GM21390 (cell line): ENCODE results near the gene HSPA5.
"Not testable (repeated sequence)": the region's sequence is repeated elsewhere in the genome, so short reads cannot be mapped to it uniquely, and the experiment has no call there.

Experiments used
- ATAC-seq: cut with Tn5 transposase; IDR thresholded peaks from one replicate; pipeline ENCODE4 v1.9.1; 2021; ENCODE audit not compliant: unreplicated experiment

HSPA5 gene

DNA sequence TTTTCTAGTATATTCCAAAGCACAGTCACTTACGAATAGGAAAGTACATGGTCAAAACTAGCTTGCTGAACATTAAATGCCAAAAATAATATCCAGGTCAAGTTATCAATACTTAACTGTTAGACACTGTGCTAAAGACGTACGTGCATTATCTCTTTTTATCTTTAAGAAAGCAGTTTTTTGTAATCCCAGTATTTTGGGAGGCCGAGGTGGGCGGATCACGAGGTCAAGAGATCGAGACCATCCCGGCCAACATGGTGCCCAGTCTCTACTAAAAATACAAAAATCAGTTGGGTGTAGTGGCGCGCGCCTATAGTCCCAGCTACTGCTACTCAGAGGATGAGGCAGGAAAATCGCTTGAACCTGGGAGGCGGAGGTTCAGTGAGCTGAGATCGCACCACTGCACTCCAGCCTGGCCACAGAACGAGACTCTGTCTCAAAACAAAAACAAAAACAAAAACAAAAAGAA, 2.7 kb upstream of the HSPA5 start:
- no peak for ATAC-seq

GRCh38 chr9:125241863-125242739, 958 bp upstream of the HSPA5 start:
- peak; percentile 15 for ATAC-seq

- ATAC-seq, result peak; percentile 9
These were observed 519 bp downstream of the HSPA5 start for GRCh38 chr9:125240649-125240999.

DNA sequence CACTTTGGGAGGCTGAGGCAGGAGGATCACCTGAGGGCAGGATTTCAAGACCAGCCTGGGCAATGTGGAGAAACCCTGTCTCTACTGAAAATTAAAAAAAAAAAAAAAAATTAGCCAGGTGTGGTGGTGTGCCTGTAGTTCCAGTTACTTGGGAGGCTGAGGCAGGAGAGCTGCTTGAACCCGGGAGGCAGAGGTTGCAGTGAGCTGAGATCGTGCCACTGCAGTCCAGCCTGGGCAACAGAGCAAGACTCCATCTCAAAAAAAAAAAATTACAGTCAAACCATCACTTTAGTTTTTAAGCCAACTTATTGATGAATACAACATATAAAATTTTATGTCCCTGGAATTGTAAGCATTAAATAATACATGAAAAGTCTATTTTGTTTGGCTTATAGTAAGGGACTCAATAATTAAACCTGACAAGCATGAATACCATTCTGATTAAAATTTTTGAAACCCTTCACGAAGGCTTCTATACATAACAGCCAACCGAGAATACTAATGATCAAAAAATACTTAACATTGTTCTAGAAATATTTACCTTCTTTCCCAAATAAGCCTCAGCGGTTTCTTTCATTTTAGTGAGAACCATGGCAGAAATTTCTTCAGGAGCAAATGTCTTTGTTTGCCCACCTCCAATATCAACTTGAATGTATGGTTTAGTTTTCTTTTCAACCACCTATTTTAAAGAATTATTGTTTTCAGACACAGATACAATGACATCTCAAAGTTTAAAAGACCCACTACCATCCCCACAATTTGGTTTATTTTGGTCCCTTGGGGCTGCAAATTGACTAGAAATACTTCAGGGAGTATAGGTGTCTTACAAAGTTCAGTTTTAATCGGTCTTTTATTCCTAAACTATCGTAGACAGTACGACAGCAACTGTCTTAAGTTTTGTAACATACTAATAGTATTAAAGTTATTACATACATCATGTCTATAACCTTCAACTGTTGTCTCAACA, 1.2 kb downstream of the HSPA5 start:
- ATAC-seq, result no peak

GRCh38 chr9:125238915-125239446, 2.2 kb downstream of the HSPA5 start:
- ATAC-seq, result no peak

GRCh38 chr9:125238127-125238914, 2.8 kb downstream of the HSPA5 start:
- ATAC-seq, result no peak

DNA sequence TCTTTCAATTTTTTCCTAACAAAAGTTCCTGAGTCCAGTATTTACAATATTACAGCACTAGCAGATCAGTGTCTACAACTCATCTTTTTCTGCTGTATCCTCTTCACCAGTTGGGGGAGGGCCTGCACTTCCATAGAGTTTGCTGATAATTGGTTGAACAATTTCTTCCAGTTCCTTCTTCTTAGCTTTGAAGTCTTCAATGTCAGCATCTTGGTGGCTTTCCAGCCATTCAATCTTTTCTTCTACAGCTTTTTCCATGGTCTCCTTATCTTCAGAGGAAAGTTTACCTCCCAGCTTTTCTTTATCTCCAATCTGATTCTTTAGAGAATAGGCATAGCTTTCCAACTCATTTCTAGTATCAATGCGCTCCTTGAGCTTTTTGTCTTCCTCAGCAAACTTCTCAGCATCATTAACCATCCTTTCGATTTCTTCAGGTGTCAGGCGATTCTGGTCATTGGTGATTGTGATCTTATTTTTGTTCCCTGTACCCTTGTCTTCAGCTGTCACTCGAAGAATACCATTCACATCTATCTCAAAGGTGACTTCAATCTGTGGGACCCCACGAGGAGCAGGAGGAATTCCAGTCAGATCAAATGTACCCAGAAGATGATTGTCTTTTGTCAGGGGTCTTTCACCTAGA, 4.5 kb downstream of the HSPA5 start:
- not testable (repeated sequence) for ATAC-seq

GRCh38 chr9:125235804-125236519, 5.2 kb downstream of the HSPA5 start:
- ATAC-seq, result no peak

GRCh38 chr9:125234099-125234498, 7.0 kb downstream of the HSPA5 start:
- ATAC-seq, result not testable (repeated sequence)

GRCh38 chr9:125233678-125234077, 7.5 kb downstream of the HSPA5 start:
- no peak for ATAC-seq

DNA sequence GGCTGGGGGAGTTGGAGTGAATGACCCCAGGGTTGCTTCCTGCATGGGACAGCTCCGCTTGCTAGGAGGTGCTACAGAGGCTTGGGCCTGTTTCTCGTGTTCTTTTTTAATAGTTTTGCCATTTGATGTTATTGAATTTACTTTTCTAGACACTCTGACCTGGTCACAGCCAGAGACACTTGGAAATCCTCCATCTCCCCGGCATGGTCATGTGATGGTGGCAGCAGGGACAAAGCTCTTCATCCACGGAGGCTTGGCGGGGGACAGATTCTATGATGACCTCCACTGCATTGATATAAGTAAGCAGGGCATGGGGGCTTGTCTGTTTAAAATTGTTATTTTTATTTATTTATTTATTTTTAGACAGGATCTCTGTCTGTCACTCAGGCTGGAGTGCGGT, 13.4 kb downstream of the HSPA5 start:
- ATAC-seq, result no peak

- ATAC-seq, result not testable (repeated sequence)
These were observed 16.3 kb downstream of the HSPA5 start for GRCh38 chr9:125224858-125225257.

GRCh38 chr9:125218621-125219020, 22.5 kb downstream of the HSPA5 start:
- no peak for ATAC-seq

DNA sequence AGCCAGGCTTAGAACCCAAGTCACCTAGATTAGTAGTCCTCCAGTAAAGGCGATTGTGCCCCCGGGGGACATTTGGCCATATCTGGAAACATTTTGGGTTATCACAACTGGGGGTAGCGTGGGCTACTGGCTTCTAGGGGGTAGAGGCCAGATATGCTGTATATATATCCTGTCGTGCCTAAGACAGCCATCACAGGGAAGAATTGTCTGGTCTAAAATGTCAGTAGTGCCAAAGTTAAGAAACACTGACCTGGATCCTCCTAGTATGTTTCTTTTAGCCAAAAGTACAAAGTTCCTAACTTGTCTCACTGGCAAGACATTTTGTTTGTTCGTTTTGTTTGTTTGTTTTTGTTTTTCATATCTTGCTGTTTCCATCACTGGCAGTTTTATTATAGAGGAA, 27.0 kb downstream of the HSPA5 start:
- no peak for ATAC-seq

GRCh38 chr9:125204477-125204876, 36.7 kb downstream of the HSPA5 start:
- no peak for ATAC-seq

- no peak for ATAC-seq
These were observed 38.1 kb downstream of the HSPA5 start for GRCh38 chr9:125202846-125203618.

DNA sequence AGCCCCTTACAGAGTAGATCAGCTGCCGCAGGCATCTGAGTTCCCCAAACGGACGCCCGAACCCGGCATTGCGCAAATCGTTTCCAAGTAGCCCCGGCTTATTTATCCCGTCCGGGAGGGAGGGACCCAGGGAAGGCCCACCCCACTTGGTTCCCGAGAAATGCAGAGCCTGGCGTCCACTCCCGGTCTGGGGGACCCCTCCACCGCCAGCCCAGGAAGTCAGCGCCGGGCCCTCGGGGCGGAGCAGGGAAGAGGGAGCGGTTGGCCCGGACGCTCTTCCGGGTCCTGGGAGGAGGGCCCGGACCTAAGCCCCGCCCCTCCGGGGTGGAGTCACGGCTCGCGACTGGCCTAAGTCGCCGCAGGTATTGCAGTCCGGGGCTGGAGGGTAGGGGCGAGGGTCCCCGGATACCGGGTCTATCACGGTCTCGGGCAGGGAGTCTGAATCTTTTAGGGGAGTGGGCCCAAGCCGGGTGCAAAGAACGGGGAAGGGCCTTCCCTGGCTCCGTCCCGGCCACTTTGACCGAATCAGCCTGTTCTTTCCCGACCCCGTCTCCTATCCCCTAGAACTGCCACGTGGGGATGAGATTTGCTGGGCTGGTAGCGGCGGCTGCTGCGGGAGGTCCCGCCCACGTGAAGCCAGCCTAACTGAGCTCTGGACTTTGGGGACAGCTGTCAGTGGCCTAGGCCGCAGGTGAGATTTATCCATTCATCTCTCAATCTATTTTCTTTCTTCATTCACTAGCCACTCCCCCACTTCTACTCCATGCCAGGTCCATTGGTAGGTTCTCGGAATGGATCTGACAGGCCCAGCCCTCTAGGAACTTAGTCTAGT, 40.7 kb downstream of the HSPA5 start, which contains the start of gene RABEPK:
TSS of gene RABEPK (plus strand) at position 327 of the 832 bp plus-strand sequence. CDS start 2,472 bp downstream, outside the sequence.
- ATAC-seq, result peak; percentile 98

DNA sequence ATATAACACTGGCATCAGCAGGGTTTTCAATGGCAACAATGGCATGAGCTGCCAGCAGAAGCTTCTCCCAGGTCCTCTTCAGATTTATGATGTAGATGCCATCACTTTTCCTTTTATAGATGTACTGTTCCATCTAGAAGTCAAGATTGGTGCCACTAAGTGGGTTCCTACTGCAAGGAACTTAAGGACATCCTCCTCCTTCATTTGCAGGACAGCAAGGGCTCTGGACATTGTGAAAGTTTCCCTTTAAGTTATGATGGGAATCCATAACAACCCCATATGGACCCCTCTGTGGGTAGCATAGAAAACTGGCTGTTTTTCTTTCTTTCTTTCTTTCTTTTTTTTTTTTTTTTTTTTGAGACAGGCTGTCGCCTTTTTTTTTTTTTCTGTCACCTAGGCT, 45.6 kb downstream of the HSPA5 start:
- ATAC-seq, result not testable (repeated sequence)
